ENCODE results near the gene PABPC1L.

PABPC1L gene

GRCh38 chr20:44966030-44966961 lies 56.4 kb downstream of the PABPC1L start, which contains the start of gene STK4:
Gene STK4 (plus strand): TSS chr20:44966512. CDS start chr20:44966569, 57 bp downstream.
- Histone ChIP-seq H2AFZ (ENCODE audit: insufficient read depth, low read length, poor library complexity) (peak within 1 kb of the TSS; percentile 89), H3K18ac (ENCODE audit: low read length) (peak within 1 kb of the TSS; percentile 80), H4K91ac (ENCODE audit: low read depth, low read length) (peak within 1 kb of the TSS; percentile 83), H3K36me3 (ENCODE audit: control insufficient read depth in 1 of 2, insufficient read depth in 2 of 2, low read length in 2 of 2) (no peaks in the 10 kb centered on the region), H3K14ac (ENCODE audit: low read length) (peak within 1 kb of the TSS; percentile 86), H2BK12ac (ENCODE audit: low read length) (no peak within 1 kb of the TSS), H4K8ac (ENCODE audit: low read depth, low read length) (peak within 1 kb of the TSS; percentile 91), H2AK5ac (ENCODE audit: low read length) (peak within 1 kb of the TSS; percentile 50), H3K27me3 (ENCODE audit: insufficient read depth, low read length) (no peaks in the 10 kb centered on the region), H3K4me3 (ENCODE audit: low read depth, low read length) (peak within 1 kb of the TSS; percentile 88), H3K9ac (ENCODE audit: low read length) (peak within 1 kb of the TSS; percentile 80), H2BK120ac (ENCODE audit: insufficient read depth, low read length, poor library complexity) (peak within 1 kb of the TSS; percentile 91), H2BK5ac (ENCODE audit: low read depth, low read length, poor library complexity) (peak within 1 kb of the TSS; percentile 85), H3K79me1 (ENCODE audit: low read length) (peaks cover 8% of the 10 kb centered on the region), H3K79me2 (ENCODE audit: control insufficient read depth, insufficient read depth, low read length, poor library complexity) (peaks cover 13% of the 10 kb centered on the region), H3K27ac (ENCODE audit: low read depth, low read length) (peak within 1 kb of the TSS; percentile 59), H4K12ac (ENCODE audit: low read depth, low read length) (peak within 1 kb of the TSS; percentile 94), H3K23ac (ENCODE audit: low read length) (no peak within 1 kb of the TSS), H3K4ac (ENCODE audit: low read depth, low read length) (peak within 1 kb of the TSS; percentile 74), H3K9me3 (ENCODE audit: insufficient read depth, low read depth, low read length) (peaks cover 2% of the 10 kb centered on the region), H3K4me2 (ENCODE audit: low read length) (peak within 1 kb of the TSS; percentile 71), H3K4me1 (ENCODE audit: control insufficient read depth in 1 of 2, insufficient read depth in 2 of 2, low read length in 2 of 2) (peaks cover 8 to 10% of the 10 kb centered on the region in 2 experiments)
- WGBS (ENCODE audit: extremely low coverage, insufficient coverage, insufficient read length), result no CpG with 5 or more reads among the region's 68 CpGs
- DNase-seq, result peak; percentile 94 to 97

- H3K27me3 ChIP-seq (ENCODE audit: insufficient read depth, low read length), result no peaks in the 10 kb centered on the region
- no peak overlapping the region for H3K23ac ChIP-seq (ENCODE audit: low read length)
- no peak overlapping the region for H3K9ac ChIP-seq (ENCODE audit: low read length)
- H3K9me3 ChIP-seq (ENCODE audit: insufficient read depth, low read depth, low read length), result peaks cover 2% of the 10 kb centered on the region
- no peak for DNase-seq
- peak overlapping the region; percentile 90 for H4K8ac ChIP-seq (ENCODE audit: low read depth, low read length)
- no peak overlapping the region for H3K4me3 ChIP-seq (ENCODE audit: low read depth, low read length)
- no CpG with 5 or more reads among the region's 5 CpGs for WGBS (ENCODE audit: extremely low coverage, insufficient coverage, insufficient read length)
- no peak overlapping the region for H3K14ac ChIP-seq (ENCODE audit: low read length)
- H2BK12ac ChIP-seq (ENCODE audit: low read length), result no peak overlapping the region
- H4K91ac ChIP-seq (ENCODE audit: low read depth, low read length), result no peak overlapping the region
- no peak overlapping the region for H3K27ac ChIP-seq (ENCODE audit: low read depth, low read length)
- H3K36me3 ChIP-seq (ENCODE audit: control insufficient read depth in 1 of 2, insufficient read depth in 2 of 2, low read length in 2 of 2), result no peaks in the 10 kb centered on the region
- H2BK120ac ChIP-seq (ENCODE audit: insufficient read depth, low read length, poor library complexity), result no peak overlapping the region
- peaks cover 8% of the 10 kb centered on the region for H3K79me1 ChIP-seq (ENCODE audit: low read length)
- H3K4ac ChIP-seq (ENCODE audit: low read depth, low read length), result peak overlapping the region; percentile 74
- H3K18ac ChIP-seq (ENCODE audit: low read length), result no peak overlapping the region
- peaks cover 8 to 9% of the 10 kb centered on the region in 2 experiments for H3K4me1 ChIP-seq (ENCODE audit: control insufficient read depth in 1 of 2, insufficient read depth in 2 of 2, low read length in 2 of 2)
- H3K4me2 ChIP-seq (ENCODE audit: low read length), result peak overlapping the region; percentile 71
- no peak overlapping the region for H4K12ac ChIP-seq (ENCODE audit: low read depth, low read length)
- no peak overlapping the region for H2AFZ ChIP-seq (ENCODE audit: insufficient read depth, low read length, poor library complexity)
- H3K79me2 ChIP-seq (ENCODE audit: control insufficient read depth, insufficient read depth, low read length, poor library complexity), result peaks cover 13% of the 10 kb centered on the region
- H2AK5ac ChIP-seq (ENCODE audit: low read length), result no peak overlapping the region
- H2BK5ac ChIP-seq (ENCODE audit: low read depth, low read length, poor library complexity), result no peak overlapping the region
Observed at GRCh38 chr20:44967207-44967807, 57.4 kb downstream of the PABPC1L start.

- Histone ChIP-seq H4K91ac (ENCODE audit: low read depth, low read length) (no peak overlapping the region), H3K4me3 (ENCODE audit: low read depth, low read length) (no peak overlapping the region), H3K79me2 (ENCODE audit: control insufficient read depth, insufficient read depth, low read length, poor library complexity) (peaks cover 13% of the 10 kb centered on the region), H4K12ac (ENCODE audit: low read depth, low read length) (no peak overlapping the region), H2BK12ac (ENCODE audit: low read length) (no peak overlapping the region), H2AFZ (ENCODE audit: insufficient read depth, low read length, poor library complexity) (no peak overlapping the region), H3K14ac (ENCODE audit: low read length) (no peak overlapping the region), H3K23ac (ENCODE audit: low read length) (no peak overlapping the region), H3K4me1 (ENCODE audit: control insufficient read depth in 1 of 2, insufficient read depth in 2 of 2, low read length in 2 of 2) (peaks cover 8 to 9% of the 10 kb centered on the region in 2 experiments), H3K36me3 (ENCODE audit: control insufficient read depth in 1 of 2, insufficient read depth in 2 of 2, low read length in 2 of 2) (peaks cover 2 to 7% of the 10 kb centered on the region in 2 experiments), H3K79me1 (ENCODE audit: low read length) (peaks cover 8% of the 10 kb centered on the region), H3K9me3 (ENCODE audit: insufficient read depth, low read depth, low read length) (peaks cover 2% of the 10 kb centered on the region), H3K4ac (ENCODE audit: low read depth, low read length) (no peak overlapping the region), H3K4me2 (ENCODE audit: low read length) (no peak overlapping the region), H3K27me3 (ENCODE audit: insufficient read depth, low read length) (no peaks in the 10 kb centered on the region), H3K9ac (ENCODE audit: low read length) (no peak overlapping the region), H2AK5ac (ENCODE audit: low read length) (no peak overlapping the region), H2BK5ac (ENCODE audit: low read depth, low read length, poor library complexity) (no peak overlapping the region), H2BK120ac (ENCODE audit: insufficient read depth, low read length, poor library complexity) (no peak overlapping the region), H3K18ac (ENCODE audit: low read length) (no peak overlapping the region), H3K27ac (ENCODE audit: low read depth, low read length) (no peak overlapping the region), H4K8ac (ENCODE audit: low read depth, low read length) (no peak overlapping the region)
- no peak for DNase-seq
- WGBS (ENCODE audit: extremely low coverage, insufficient coverage, insufficient read length), result no CpG with 5 or more reads among the region's 3 CpGs
Observed at GRCh38 chr20:44969300-44969894, 59.5 kb downstream of the PABPC1L start.

GRCh38 chr20:44970243-44970757 lies 60.4 kb downstream of the PABPC1L start:
- Histone ChIP-seq H3K4me3 (ENCODE audit: low read depth, low read length) (no peak overlapping the region), H3K18ac (ENCODE audit: low read length) (no peak overlapping the region), H3K36me3 (ENCODE audit: control insufficient read depth in 1 of 2, insufficient read depth in 2 of 2, low read length in 2 of 2) (peaks cover 4 to 11% of the 10 kb centered on the region in 2 experiments), H2AK5ac (ENCODE audit: low read length) (no peak overlapping the region), H3K23ac (ENCODE audit: low read length) (no peak overlapping the region), H4K12ac (ENCODE audit: low read depth, low read length) (no peak overlapping the region), H3K79me2 (ENCODE audit: control insufficient read depth, insufficient read depth, low read length, poor library complexity) (peaks cover 13% of the 10 kb centered on the region), H3K27ac (ENCODE audit: low read depth, low read length) (no peak overlapping the region), H2BK12ac (ENCODE audit: low read length) (no peak overlapping the region), H4K8ac (ENCODE audit: low read depth, low read length) (no peak overlapping the region), H3K4ac (ENCODE audit: low read depth, low read length) (no peak overlapping the region), H3K9ac (ENCODE audit: low read length) (no peak overlapping the region), H3K79me1 (ENCODE audit: low read length) (peaks cover 8% of the 10 kb centered on the region), H2AFZ (ENCODE audit: insufficient read depth, low read length, poor library complexity) (no peak overlapping the region), H3K4me2 (ENCODE audit: low read length) (no peak overlapping the region), H2BK5ac (ENCODE audit: low read depth, low read length, poor library complexity) (no peak overlapping the region), H3K14ac (ENCODE audit: low read length) (no peak overlapping the region), H2BK120ac (ENCODE audit: insufficient read depth, low read length, poor library complexity) (no peak overlapping the region), H3K9me3 (ENCODE audit: insufficient read depth, low read depth, low read length) (peaks cover 2% of the 10 kb centered on the region), H4K91ac (ENCODE audit: low read depth, low read length) (no peak overlapping the region), H3K4me1 (ENCODE audit: control insufficient read depth in 1 of 2, insufficient read depth in 2 of 2, low read length in 2 of 2) (peaks cover 8 to 9% of the 10 kb centered on the region in 2 experiments), H3K27me3 (ENCODE audit: insufficient read depth, low read length) (no peaks in the 10 kb centered on the region)
- no CpG with 5 or more reads among the region's 1 CpG for WGBS (ENCODE audit: extremely low coverage, insufficient coverage, insufficient read length)
- no peak for DNase-seq

Data from trophoblast cell (in vitro differentiated cells and primary cell).